ENCODE data around the gene RAPGEF2. TPM values are rescaled to one million over a fixed set of nuclear protein-coding genes. Genes with fewer than 3 reads are reported as not detected.
"Not testable (repeated sequence)": the region's sequence is repeated elsewhere in the genome, so short reads cannot be mapped to it uniquely, and the experiment has no call there.

RAPGEF2 gene
- total RNA-seq, 1 donor from 2014 or later, result 42.8 TPM

DNA sequence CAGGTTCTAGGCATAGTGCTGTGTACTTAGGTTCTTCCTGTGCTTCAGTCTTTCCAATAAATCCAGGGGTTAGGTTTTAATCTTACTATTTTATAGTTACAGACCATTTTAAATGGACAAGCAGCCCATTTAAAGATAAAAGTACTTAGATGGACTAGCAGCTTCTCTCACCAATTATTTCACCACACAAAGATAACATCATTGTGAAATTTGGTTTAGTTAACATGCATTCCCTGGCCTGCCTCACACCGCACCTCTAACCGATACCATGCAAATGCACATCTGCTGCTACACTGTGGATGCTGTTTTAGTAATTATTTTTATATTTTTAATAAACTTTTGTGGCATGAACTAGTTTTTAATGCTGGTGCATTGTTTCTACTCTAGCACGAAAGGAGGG is 252.6 kb downstream of the RAPGEF2 start:
- intact Hi-C loops (cut with DNase I), result no loop called here
- no peak for DNase-seq (ENCODE audit: missing footprints)
- ATAC-seq, result no peak

DNA sequence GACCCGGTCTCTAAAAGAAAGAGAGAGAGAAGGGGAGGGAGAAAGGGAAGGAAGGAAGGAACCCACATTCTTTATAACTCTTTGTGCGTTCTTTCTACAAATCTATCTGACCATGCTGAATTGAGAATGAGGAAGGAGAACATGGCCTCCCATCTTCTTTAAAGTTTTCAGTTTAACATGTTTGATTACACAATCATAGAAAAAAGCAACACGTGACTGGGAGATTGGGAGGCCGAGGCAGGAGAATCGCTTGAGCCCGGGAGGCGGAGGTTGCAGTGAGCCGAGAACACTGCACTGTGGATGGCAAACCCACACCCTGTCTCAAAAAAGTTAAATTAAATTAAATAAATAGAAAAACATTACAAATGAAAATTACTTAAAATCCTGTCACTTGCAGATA is 254.5 kb downstream of the RAPGEF2 start:
- ATAC-seq, result no peak

DNA sequence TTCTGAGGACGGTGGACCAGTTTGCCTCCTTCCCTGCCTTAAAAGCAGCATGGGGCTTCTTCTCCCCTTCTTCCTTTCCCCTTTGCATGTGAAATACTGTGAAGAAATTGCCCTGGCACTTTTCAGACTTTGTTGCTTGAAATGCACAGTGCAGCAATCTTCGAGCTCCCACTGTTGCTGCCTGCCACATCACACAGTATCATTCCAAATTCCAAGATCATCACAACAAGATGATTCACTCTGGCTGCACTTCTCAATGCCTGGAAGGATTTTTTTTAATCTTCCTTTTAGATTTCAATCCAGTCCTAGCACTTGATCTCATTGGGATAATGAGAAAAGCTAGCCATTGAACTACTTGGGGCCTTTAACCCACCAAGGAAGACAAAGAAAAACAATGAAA is 255.3 kb downstream of the RAPGEF2 start:
- no peak for DNase-seq (ENCODE audit: missing footprints)
- intact Hi-C loops (cut with DNase I), result no loop called here
- ATAC-seq, result peak; percentile 25

More for the DNA sequence above, 254.5 kb downstream of the RAPGEF2 start:
- no peak for DNase-seq (ENCODE audit: missing footprints)
- intact Hi-C loops (cut with DNase I), result no loop called here

DNA sequence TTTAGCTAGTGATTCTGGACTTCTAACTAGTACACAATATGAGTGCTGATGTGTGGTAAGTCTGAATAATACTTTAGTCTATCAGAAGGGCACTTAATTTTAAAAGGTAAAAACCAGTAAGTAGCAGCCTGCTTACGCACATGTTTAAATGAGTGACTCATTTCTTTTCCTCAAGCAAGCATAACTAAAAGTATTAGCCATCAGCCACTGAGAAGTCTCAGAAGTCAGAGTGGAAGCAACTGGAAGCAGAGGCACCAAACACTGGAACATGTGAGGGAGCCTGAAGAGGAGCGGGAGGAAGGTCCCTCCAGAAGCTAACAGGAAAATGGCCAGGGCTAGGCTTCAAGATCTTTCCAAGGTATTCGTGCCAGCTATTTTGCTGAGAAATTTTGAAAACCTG is 257.7 kb downstream of the RAPGEF2 start:
- DNase-seq (ENCODE audit: missing footprints) (no peak), ATAC-seq (no peak)
- intact Hi-C loops (cut with DNase I), result no loop called here

DNA sequence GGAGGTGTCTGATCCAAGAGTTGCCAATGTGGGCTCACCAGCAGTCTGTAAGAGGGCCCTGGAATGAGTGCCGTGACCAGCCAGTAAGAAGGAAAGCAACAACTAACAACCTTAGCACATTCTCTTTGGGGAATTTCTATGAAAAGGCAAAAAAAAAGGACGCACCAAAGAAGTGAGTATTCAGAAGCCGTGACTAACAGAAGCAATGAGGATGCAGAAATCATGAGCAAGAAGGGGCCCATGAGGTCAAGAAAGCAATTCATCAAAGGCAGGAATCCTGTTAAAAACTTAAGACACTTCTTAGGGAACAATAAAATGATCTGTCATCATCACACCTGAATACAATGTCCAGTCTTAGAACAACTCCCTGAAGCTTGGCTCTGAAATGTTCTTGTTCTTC is 260.5 kb downstream of the RAPGEF2 start:
- DNase-seq (ENCODE audit: missing footprints), result no peak
- ATAC-seq, result no peak
- intact Hi-C loops (cut with DNase I), result no loop called here

DNA sequence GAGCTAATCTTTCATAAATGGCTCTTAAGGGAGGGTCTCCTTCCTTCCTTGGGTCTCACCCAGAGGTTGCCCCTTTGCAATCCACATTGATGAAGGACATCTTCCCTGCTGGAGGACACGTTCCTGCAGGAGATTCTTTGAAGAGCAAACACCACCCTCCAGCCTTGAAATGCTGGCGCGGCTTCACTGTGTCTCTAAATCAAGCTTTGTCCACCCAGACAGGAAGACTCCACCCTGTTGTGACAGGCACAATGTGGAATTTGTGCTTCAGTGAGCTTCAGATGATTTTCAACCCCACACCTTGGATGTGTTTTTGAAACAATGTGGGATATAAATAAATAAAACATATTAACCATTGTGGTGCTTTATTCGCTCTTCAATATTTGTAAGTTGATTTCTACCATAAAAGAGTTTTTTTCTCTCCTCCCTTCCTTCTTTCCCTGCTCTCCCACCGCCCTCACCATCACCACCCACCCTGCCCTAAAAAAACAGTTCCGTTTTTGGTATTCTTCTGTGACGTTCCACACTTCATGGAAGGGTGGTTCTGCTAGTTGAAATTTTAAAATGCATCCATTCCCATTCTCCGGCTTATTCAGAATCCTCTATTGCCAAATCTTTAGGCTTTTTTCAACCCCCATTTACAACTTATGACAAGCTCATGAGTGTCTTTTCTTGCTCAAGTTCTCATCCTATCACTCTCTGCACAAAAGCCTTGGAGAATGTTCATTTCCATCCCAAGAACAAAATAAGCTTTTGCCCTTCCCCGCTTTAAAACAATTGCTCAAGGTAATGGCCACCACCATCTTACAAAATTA is 264.3 kb downstream of the RAPGEF2 start:
- intact Hi-C loops (cut with DNase I), result no loop called here
- DNase-seq (ENCODE audit: missing footprints), result no peak
- ATAC-seq, result no peak

DNA sequence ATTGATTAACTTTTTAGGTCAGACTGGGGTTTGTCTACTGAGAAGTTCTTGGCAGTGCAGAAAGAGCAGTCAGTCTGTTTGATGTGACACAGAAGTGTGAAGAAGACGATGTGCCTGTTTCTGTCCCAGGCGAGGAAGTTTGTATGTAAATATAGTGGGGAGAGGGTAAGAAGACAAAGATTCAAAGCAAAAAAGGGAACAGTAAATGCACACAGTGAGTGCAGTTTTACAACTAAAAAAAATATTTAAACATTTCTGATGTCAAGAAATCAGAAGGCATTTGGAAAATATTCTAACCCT is 264.9 kb downstream of the RAPGEF2 start:
- no peak for ATAC-seq
- no peak for DNase-seq (ENCODE audit: missing footprints)
- intact Hi-C loops (cut with DNase I), result no loop called here

DNA sequence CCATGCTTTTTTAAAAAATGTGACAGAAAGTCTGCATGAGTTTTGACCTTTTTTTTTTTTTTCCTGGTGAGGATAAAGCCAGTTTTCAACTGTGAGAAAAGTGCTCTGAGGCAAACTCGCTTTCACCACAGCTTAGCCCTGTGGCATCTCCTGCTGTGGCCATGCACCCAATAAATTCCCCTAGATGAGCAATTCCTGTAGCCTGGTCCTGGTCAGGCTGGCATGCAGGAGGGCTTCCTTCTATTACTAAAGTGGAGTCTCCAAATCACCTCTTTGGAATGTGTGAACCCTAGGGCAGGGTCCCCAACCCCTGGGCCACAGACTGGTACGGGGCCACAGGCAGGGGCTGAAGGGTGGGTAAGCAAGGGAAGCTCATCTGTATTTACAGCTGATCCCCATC is 265.4 kb downstream of the RAPGEF2 start:
- no peak for DNase-seq (ENCODE audit: missing footprints)
- intact Hi-C loops (cut with DNase I), result no loop called here
- no peak for ATAC-seq

DNA sequence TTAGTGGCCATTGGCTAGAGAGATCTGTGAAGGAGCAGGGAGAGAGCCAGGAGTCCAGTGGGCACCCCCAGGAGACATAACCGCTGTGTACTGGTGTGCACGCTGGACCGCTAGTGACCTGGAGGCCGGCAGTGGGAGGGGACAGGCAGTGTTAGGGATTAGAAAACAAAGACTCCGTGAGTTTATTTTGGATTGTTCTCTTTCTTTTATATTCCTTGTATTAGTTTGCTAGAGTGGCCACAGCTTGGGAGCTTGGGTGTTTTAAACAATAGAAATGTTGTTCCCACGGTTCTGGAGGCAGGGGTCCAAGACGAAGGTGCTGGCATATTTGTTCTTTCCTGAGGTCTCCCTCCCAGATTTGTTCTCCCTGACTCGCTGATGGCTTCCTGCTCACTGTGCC is 266.4 kb downstream of the RAPGEF2 start:
- DNase-seq (ENCODE audit: missing footprints), result no peak
- ATAC-seq, result no peak
- intact Hi-C loops (cut with DNase I), result no loop called here

DNA sequence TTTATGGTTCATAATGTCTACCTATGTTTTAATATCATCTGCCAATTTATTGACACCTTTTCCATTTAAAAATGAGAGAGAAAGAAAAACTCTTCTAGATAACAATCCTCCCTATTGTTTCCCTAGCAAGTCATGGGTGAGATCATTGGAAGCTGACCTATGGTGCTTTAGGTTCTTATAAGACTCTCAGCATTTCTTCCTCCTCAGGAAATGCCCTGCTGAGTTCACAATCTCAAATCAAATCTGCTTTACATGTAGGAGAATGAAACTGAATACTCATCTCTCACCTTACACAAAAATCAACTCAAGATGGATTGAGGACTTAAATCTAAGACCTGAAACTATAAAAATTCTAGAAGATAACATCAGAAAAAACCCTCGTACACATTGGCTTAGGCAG is 267.4 kb downstream of the RAPGEF2 start:
- intact Hi-C loops (cut with DNase I), result no loop called here
- no peak for ATAC-seq
- no peak for DNase-seq (ENCODE audit: missing footprints)

DNA sequence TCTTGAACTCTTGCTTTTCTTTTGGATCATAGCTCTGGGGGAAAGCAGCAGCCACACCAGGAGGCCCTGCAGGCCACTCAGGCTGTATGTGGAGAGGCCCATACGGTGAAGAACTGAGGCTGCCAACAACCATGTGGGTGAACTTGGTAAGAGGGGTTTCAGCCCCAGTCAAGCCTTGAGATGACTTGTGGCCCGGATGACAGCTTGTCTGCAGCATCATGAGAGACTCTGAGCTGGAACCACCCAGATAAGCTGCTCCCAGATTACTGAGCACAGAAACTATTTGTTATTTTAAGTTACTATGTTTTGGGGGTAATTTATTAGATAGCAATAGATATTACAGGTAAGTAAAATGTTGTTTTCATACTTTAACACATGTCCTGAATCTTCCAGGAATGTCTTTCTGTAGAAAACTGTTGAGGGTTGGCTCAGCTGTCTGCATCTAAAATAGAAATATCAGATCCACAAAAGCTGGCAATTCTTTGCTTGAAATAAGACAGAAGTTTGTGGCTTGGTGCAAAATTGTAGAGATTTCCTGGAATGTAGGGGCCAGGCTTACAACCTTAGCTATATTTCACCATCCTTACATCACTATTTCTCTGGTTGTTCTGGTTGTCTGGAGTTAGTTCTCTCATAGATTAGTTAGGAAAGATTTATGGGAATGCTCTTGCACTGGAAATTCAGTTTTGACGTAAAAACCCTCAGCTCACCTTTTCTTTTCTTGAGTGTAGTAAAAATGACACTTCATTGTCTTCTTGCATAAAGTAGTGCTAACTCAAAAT is 272.1 kb downstream of the RAPGEF2 start:
- intact Hi-C loops (cut with DNase I), result no loop called here
- DNase-seq (ENCODE audit: missing footprints), result no peak
- ATAC-seq, result no peak

DNA sequence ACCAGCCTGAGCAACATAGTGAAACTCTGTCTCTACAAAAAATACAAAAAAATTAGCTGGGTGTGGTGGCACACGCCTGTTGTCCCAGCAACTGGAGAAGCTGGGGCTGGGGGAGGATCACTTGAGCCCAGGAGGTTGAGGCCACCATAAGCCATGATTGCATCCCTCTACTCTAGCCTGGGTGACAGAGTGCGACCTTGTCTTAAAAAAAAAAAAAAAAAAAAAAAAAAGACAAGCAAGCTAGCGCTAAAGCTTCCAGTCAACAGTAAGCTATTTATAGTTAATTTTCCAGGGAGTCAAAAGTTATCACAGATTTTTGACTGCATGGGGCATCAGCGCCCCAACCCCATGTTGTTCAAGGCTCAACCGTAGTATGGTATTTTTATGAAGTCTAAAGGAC is 273.4 kb downstream of the RAPGEF2 start:
- ATAC-seq, result no peak
- DNase-seq (ENCODE audit: missing footprints), result no peak
- intact Hi-C loops (cut with DNase I), result no loop called here

DNA sequence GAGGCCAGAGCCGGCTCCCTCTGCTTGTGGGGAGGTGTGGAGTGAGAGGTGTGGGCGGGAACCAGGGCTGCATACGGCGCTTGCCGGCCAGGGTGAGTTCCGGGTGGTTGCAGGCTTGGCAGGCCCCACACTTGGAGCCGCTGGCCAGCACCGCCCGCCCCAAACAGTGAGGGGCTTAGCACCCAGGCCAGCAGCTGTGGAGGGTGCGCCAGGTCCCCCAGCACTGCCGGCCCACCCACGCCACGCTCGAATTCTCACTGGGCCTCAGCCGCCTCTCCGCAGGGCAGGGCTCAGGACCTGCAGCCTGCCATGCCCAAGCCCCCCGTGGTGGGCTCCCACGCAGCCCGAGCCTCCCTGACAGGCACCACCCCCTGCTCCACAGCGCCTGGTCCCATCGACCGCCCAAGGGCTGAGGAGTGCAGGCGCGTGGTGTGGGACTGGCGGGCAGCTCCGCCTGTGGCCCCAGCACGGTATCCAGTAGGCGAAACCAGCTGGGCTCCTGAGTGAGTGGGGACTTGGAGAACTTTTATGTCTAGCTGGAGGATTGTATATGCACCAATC is 275.3 kb downstream of the RAPGEF2 start:
- intact Hi-C loops (cut with DNase I), result no loop called here
- DNase-seq (ENCODE audit: missing footprints), result no peak
- ATAC-seq, result no peak

DNA sequence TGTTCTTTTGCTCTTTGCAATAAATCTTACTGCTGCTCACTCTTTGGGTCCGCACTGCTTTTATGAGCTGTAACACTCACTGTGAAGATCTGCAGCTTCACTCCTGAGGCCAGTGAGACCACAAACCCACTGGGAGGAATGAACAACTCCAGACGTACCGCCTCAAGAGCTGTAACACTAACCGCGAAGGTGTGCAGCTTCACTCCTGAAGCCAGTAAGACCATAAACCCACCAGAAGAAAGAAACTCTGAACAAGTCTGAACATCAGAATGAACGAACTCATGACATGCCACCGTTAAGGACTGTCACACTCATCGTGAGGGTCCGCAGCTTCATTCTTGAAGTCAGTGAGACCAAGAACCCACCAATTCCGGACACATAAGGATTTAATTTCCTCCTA is 276.2 kb downstream of the RAPGEF2 start:
- intact Hi-C loops (cut with DNase I); DNase-seq (ENCODE audit: missing footprints); ATAC-seq: not testable (repeated sequence)

DNA sequence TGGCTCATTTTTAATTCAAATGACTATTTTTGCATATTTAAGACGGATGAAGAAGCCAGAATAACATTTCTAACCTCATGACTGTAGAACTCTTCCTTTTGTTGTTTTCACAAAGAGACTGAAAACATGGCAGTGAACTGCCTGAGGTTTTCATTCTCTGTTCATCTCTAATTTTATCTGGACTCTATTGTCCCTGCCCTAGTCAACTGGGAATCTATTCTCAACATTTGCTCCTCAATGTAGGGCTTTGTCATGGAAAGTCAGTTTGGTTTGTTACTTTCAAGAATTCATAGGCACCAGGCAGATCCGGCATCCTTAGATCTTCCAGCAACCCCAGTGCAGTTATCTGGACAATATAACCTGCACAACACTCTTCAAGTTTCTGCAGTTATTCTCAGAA is 277.0 kb downstream of the RAPGEF2 start:
- ATAC-seq, result no peak
- no peak for DNase-seq (ENCODE audit: missing footprints)
- intact Hi-C loops (cut with DNase I), result no loop called here

DNA sequence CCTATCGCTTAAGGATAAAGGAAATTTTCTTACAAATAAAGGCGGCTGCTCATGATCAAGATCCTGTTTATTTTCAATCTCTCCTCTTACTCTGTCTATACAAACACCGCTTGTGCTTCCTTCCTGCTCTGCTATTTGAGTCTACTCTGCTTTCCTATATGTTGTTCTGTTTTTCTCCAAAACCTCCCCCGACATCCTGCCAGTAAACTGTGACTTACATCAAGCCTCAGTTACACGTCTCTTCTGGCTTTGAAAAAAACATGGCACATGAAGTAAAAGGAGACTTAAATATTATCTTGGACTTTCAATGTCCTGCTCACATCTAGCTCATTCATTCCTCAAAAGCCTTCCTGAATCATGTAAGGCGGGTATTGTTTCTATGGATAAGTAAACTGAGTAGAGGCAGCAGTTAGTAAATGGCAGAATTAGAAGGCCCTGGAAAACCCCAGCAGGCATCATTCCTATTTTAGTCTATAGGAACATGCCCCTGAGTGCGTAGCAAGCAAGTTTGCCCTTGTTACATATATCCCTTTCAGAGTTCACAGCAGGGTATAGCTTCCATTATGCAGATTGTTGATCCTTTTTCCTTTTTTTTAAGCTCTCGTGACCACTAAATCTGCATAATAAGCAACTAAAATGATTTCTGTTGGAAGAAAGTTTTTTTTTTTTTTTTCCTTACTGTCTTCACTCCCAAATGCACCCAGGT is 280.1 kb downstream of the RAPGEF2 start:
- intact Hi-C loops (cut with DNase I), result no loop called here
- DNase-seq (ENCODE audit: missing footprints), result no peak
- ATAC-seq, result no peak

DNA sequence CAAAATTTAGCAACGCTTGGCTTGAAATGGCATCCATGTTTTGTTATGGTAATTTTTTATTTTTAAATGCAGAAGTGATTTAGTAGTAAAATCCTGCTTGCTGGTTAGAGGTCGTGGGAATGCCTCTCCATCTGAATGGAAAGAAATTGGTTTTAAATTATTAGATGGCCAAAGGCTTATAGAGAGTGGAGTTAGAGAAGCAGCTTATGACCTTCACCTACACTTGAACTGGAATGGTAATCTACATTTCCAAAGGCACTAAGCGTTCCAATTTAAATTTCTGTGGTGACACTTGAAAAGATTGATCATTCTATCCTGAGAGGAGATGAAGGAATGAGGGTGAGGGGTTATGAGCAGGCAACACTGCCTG is 280.7 kb downstream of the RAPGEF2 start:
- intact Hi-C loops (cut with DNase I), result no loop called here
- DNase-seq (ENCODE audit: missing footprints) (no peak), ATAC-seq (no peak)

DNA sequence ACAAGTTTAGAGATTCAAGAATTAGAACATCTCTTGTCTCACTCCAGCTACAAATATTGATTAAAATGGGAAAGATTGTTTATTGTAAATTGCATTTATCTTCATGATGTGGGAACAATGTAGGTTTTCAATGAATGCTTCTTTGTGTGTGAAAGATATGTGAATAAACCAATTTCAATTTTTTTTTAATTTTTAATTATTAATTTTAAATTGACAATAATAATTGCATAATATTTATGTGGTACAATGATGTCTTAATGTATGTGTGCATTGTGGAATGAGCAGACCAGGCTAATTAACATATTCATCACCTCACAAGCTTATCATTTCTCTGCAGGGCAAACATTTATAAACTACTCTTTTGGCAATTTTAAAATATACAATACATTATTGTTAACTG is 281.1 kb downstream of the RAPGEF2 start:
- ATAC-seq (no peak), DNase-seq (ENCODE audit: missing footprints) (no peak)
- intact Hi-C loops (cut with DNase I), result no loop called here

DNA sequence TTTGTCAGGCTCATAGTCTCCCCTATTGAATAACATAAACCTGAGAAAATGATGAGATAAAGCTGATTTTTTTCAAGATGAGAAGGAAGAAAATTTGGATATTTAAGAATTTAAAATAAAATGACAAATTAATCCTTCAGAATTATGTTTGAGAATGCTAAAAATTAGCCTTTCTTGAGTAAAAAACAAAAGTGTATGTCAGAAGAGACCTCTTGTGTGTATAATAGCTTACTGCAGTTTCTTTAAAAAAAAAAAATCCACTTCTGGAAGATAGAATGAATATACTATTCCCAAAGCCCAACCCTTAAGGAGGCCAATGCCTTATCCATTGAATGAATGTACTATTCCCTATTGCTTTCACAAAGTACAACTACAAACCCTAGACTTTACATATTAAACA is 281.8 kb downstream of the RAPGEF2 start:
- no peak for ATAC-seq

DNA sequence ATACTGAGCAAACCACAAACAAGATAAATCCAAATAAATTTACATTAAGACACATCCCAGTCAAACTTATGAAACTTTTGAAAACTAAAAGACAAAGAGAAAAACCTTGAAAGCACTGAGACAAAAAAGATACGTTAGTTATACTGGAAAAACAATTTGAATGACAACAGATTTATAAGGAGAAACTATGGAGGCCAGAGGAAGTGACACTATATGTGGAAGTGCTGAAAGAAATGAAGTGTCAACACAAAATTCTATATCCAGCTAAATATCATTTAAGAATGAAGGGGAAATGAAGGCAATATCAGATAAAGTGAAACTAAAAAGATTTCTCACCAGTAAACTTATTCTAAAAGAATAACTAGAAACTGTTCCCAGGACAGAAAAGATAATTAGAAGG is 283.7 kb downstream of the RAPGEF2 start:
- intact Hi-C loops (cut with DNase I), result no loop called here
- ATAC-seq (no peak), DNase-seq (ENCODE audit: missing footprints) (no peak)

More for the DNA sequence above, 281.8 kb downstream of the RAPGEF2 start:
- DNase-seq (ENCODE audit: missing footprints), result no peak
- intact Hi-C loops (cut with DNase I), result no loop called here
